Trophoblast cell (in vitro differentiated cells and primary cell): ENCODE results near the gene MAPK1.

ENCODE experiments used
- DNase-seq, 2 donors: peaks; one replicate each; pipeline ENCODE4 v3.0.0-alpha.2; 2016
- H2AFZ ChIP-seq: 2 replicates; pipeline ENCODE4 v1.6.1; 2013; ENCODE audit warnings: low read length, moderate library complexity, mild to moderate bottlenecking; ENCODE audit not compliant: insufficient read depth, poor library complexity
- H2AK5ac ChIP-seq: 2 replicates; pipeline ENCODE4 v1.6.1; 2013; ENCODE audit warnings: mild to moderate bottlenecking, low read length
- H2BK120ac ChIP-seq: 2 replicates; pipeline ENCODE4 v1.6.1; 2013; ENCODE audit warnings: low read length, mild to moderate bottlenecking, moderate library complexity; ENCODE audit not compliant: insufficient read depth, poor library complexity
- H2BK12ac ChIP-seq: 2 replicates; pipeline ENCODE4 v1.6.1; 2013; ENCODE audit warnings: mild to moderate bottlenecking, low read length, moderate library complexity
- H2BK5ac ChIP-seq: 2 replicates; pipeline ENCODE4 v1.6.1; 2013; ENCODE audit warnings: low read length, low read depth, moderate library complexity, mild to moderate bottlenecking; ENCODE audit not compliant: poor library complexity
- H3K14ac ChIP-seq: 2 replicates; pipeline ENCODE4 v1.6.1; 2013; ENCODE audit warnings: mild to moderate bottlenecking, low read length
- H3K18ac ChIP-seq: 2 replicates; pipeline ENCODE4 v1.6.1; 2013; ENCODE audit warnings: mild to moderate bottlenecking, low read length
- H3K23ac ChIP-seq: 2 replicates; pipeline ENCODE4 v1.6.1; 2013; ENCODE audit warnings: low read length
- H3K27ac ChIP-seq: 2 replicates; pipeline ENCODE4 v1.5.1; 2013; ENCODE audit warnings: low read depth, mild to moderate bottlenecking, inconsistent platforms, low read length, moderate library complexity
- H3K27me3 ChIP-seq: 2 replicates; pipeline ENCODE4 v1.6.1; 2013; ENCODE audit warnings: inconsistent platforms, mild to moderate bottlenecking, low read length, moderate library complexity; ENCODE audit not compliant: insufficient read depth
- H3K36me3 ChIP-seq, 2 experiments: 1 replicate in 1 of 2; 2 replicates in 1 of 2; pipeline ENCODE4 v1.6.1; 2013; ENCODE audit warnings: low read length in 2 of 2, mild to moderate bottlenecking in 2 of 2, moderate library complexity in 1 of 2; ENCODE audit not compliant: insufficient read depth in 2 of 2, control insufficient read depth in 1 of 2
- H3K4ac ChIP-seq: 2 replicates; pipeline ENCODE4 v1.6.1; 2013; ENCODE audit warnings: low read depth, mild to moderate bottlenecking, low read length, moderate library complexity
- H3K4me1 ChIP-seq, 2 experiments: 1 replicate in 1 of 2; 2 replicates in 1 of 2; pipeline ENCODE4 v1.6.1; 2013; ENCODE audit warnings: low read length in 2 of 2, mild to moderate bottlenecking in 2 of 2, moderate library complexity in 1 of 2; ENCODE audit not compliant: insufficient read depth in 2 of 2, control insufficient read depth in 1 of 2
- H3K4me2 ChIP-seq: 2 replicates; pipeline ENCODE4 v1.6.1; 2013; ENCODE audit warnings: inconsistent platforms, mild to moderate bottlenecking, low read length, moderate library complexity
- H3K4me3 ChIP-seq: 2 replicates; pipeline ENCODE4 v1.5.1; 2013; ENCODE audit warnings: mild to moderate bottlenecking, low read depth, low read length, inconsistent platforms
- H3K79me1 ChIP-seq: one replicate; pipeline ENCODE4 v1.6.1; 2013; ENCODE audit warnings: low read length
- H3K79me2 ChIP-seq: 2 replicates; pipeline ENCODE4 v1.6.1; 2013; ENCODE audit warnings: low read length, mild to moderate bottlenecking; ENCODE audit not compliant: control insufficient read depth, insufficient read depth, poor library complexity
- H3K9ac ChIP-seq: 2 replicates; pipeline ENCODE4 v1.6.1; 2013; ENCODE audit warnings: mild to moderate bottlenecking, low read length
- H3K9me3 ChIP-seq: 2 replicates; pipeline ENCODE4 v1.6.1; 2013; ENCODE audit warnings: low read depth, mild to moderate bottlenecking, control low read depth, inconsistent platforms, low read length; ENCODE audit not compliant: insufficient read depth
- H4K12ac ChIP-seq: 2 replicates; pipeline ENCODE4 v1.6.1; 2013; ENCODE audit warnings: low read depth, mild to moderate bottlenecking, low read length, moderate library complexity
- H4K8ac ChIP-seq: 2 replicates; pipeline ENCODE4 v1.6.1; 2013; ENCODE audit warnings: low read depth, mild to moderate bottlenecking, low read length, moderate library complexity
- H4K91ac ChIP-seq: one replicate; pipeline ENCODE4 v1.6.1; 2013; ENCODE audit warnings: low read depth, mild to moderate bottlenecking, low read length, moderate library complexity
- WGBS: extraction: QIAGEN DNeasy Blood & Tissue Kit; methylation state at CpG from one replicate; pipeline ENCODE4 v1.1.7; 2013; ENCODE audit warnings: missing lambda C conversion rate; ENCODE audit not compliant: insufficient read length, insufficient coverage; ENCODE audit errors: extremely low coverage; 5-methylcytosine and 5-hydroxymethylcytosine counted together

The MAPK1 gene

GRCh38 chr22:21738966-21739365 lies 128.5 kb downstream of the MAPK1 start:
- no peak for DNase-seq
- H2BK5ac ChIP-seq = no peak overlapping the region
- no peak overlapping the region for H4K91ac ChIP-seq
- H3K18ac ChIP-seq = no peak overlapping the region
- H4K8ac ChIP-seq = no peak overlapping the region
- no peak overlapping the region for H3K4me2 ChIP-seq
- no peak overlapping the region for H2BK120ac ChIP-seq
- no peak overlapping the region for H2AK5ac ChIP-seq
- no peak overlapping the region for H2BK12ac ChIP-seq
- no peak overlapping the region for H4K12ac ChIP-seq
- H3K9ac ChIP-seq = no peak overlapping the region
- peaks cover 4 to 5% of the 10 kb centered on the region in 2 experiments for H3K4me1 ChIP-seq
- H3K23ac ChIP-seq = no peak overlapping the region
- H3K27me3 ChIP-seq = no peaks in the 10 kb centered on the region
- H3K9me3 ChIP-seq = peaks cover 4% of the 10 kb centered on the region
- whole genome bisulfite sequencing = no CpG with 5 or more reads among the region's 7 CpGs
- H3K27ac ChIP-seq = no peak overlapping the region
- H3K79me2 ChIP-seq = peaks cover 3% of the 10 kb centered on the region
- H2AFZ ChIP-seq = no peak overlapping the region
- H3K4ac ChIP-seq = no peak overlapping the region
- no peaks in the 10 kb centered on the region for H3K36me3 ChIP-seq
- H3K4me3 ChIP-seq = no peak overlapping the region
- peaks cover 2% of the 10 kb centered on the region for H3K79me1 ChIP-seq
- no peak overlapping the region for H3K14ac ChIP-seq

DNA sequence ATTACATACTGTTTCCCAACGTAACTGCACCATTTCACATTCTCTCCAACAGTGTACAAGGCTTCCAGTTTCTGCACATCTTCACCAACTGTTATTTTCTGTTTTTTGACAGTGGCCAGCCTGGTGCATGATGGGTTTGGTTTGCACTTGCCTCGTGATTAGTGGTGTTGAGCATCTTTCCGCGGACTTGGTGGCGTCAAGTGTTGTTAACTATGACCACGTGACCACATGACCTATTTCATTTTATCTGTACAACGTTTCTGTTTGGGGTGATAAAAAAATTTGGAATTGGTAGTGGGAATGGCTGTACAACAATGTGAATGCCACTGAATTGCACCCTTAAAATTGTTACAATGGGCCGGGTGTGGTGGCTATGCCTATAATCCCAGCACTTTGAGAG lies 129.4 kb downstream of the MAPK1 start:
- no peak overlapping the region for H4K8ac ChIP-seq
- no CpG with 5 or more reads among the region's 8 CpGs for WGBS
- no peak overlapping the region for H4K12ac ChIP-seq
- no peak overlapping the region for H2BK5ac ChIP-seq
- H3K79me2 ChIP-seq = peaks cover 3% of the 10 kb centered on the region
- H2BK120ac ChIP-seq = no peak overlapping the region
- H3K4me3 ChIP-seq = no peak overlapping the region
- H3K18ac ChIP-seq = no peak overlapping the region
- H3K4me2 ChIP-seq = no peak overlapping the region
- H3K4ac ChIP-seq = no peak overlapping the region
- no peaks in the 10 kb centered on the region for H3K36me3 ChIP-seq
- peaks cover 4 to 5% of the 10 kb centered on the region in 2 experiments for H3K4me1 ChIP-seq
- no peak overlapping the region for H2AK5ac ChIP-seq
- DNase-seq = no peak
- no peaks in the 10 kb centered on the region for H3K27me3 ChIP-seq
- no peak overlapping the region for H2BK12ac ChIP-seq
- H3K79me1 ChIP-seq = peaks cover 2% of the 10 kb centered on the region
- H3K27ac ChIP-seq = no peak overlapping the region
- no peak overlapping the region for H3K23ac ChIP-seq
- no peak overlapping the region for H3K14ac ChIP-seq
- no peak overlapping the region for H4K91ac ChIP-seq
- peaks cover 4% of the 10 kb centered on the region for H3K9me3 ChIP-seq
- H2AFZ ChIP-seq = no peak overlapping the region
- H3K9ac ChIP-seq = no peak overlapping the region

DNA sequence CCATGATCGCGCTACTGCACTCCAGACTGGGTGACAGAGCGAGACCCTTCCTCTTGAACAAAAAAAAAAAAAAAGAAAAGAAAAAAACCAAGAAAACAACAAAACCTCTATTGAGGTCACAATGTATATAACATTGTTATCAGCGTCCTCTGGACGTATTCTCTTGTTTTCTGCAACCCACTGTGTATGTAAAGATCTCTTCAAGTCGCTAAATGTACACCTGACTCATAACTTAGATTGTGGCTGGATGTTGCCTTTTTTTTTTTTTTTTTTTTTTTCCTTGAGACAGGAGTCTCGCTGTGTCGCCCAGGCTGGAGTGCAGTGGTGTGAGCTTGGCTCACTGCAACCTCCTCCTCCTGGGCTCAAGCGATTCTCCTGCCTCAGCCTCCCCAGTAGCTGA lies 130.5 kb downstream of the MAPK1 start:
- H2AFZ ChIP-seq = no peak overlapping the region
- no peak overlapping the region for H2AK5ac ChIP-seq
- peaks cover 4 to 5% of the 10 kb centered on the region in 2 experiments for H3K4me1 ChIP-seq
- H2BK120ac ChIP-seq = no peak overlapping the region
- WGBS = no CpG with 5 or more reads among the region's 9 CpGs
- H3K23ac ChIP-seq = no peak overlapping the region
- H4K12ac ChIP-seq = no peak overlapping the region
- H4K91ac ChIP-seq = no peak overlapping the region
- H3K79me2 ChIP-seq = peaks cover 3% of the 10 kb centered on the region
- no peak overlapping the region for H3K18ac ChIP-seq
- H3K4ac ChIP-seq = no peak overlapping the region
- no peak overlapping the region for H4K8ac ChIP-seq
- no peak overlapping the region for H3K4me2 ChIP-seq
- no peak for DNase-seq
- H2BK5ac ChIP-seq = no peak overlapping the region
- no peaks in the 10 kb centered on the region for H3K27me3 ChIP-seq
- H3K79me1 ChIP-seq = peaks cover 2% of the 10 kb centered on the region
- H3K27ac ChIP-seq = no peak overlapping the region
- H3K9ac ChIP-seq = no peak overlapping the region
- no peak overlapping the region for H3K14ac ChIP-seq
- H3K9me3 ChIP-seq = peaks cover 4% of the 10 kb centered on the region
- H3K36me3 ChIP-seq = no peaks in the 10 kb centered on the region
- H3K4me3 ChIP-seq = no peak overlapping the region
- no peak overlapping the region for H2BK12ac ChIP-seq

DNA sequence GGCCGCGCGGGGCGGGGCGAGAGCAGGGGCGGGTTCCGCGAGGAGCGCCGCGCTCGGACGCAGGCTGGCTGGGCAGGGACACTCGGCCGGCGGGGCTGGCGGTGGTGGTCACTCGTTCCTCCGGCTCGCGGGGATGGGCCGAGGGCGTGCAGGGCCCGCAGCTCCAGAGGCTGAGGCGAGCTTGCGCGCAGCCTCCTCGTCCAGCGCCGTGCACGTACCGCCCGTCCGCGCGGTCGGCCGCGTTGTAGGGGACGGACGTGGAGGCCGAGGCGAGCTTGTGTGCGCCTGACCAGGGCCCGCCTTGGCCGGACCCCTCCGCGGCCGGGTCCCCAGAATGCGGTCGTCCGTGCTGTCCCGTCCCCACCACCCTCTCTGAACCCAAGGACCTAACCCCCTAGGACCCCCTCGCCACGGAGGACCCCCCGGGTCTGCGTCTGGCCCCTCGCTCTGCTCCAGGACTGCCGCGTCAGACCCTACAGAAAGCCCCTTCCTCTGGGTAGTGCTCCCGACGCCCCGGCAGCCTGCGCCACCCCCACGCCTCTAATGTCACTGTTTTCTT lies 131.3 kb downstream of the MAPK1 start:
- H3K14ac ChIP-seq = peak overlapping the region; percentile 63
- peak overlapping the region; percentile 82 for H3K4me2 ChIP-seq
- peak overlapping the region; percentile 78 for H3K4me3 ChIP-seq
- no peak overlapping the region for H2BK5ac ChIP-seq
- peaks cover 4 to 5% of the 10 kb centered on the region in 2 experiments for H3K4me1 ChIP-seq
- no peaks in the 10 kb centered on the region for H3K27me3 ChIP-seq
- peaks cover 3% of the 10 kb centered on the region for H3K79me2 ChIP-seq
- H3K27ac ChIP-seq = no peak overlapping the region
- no peak for DNase-seq
- peak overlapping the region; percentile 82 for H4K12ac ChIP-seq
- H3K9ac ChIP-seq = no peak overlapping the region
- no peak overlapping the region for H2AK5ac ChIP-seq
- H3K9me3 ChIP-seq = peaks cover 4% of the 10 kb centered on the region
- H2BK120ac ChIP-seq = no peak overlapping the region
- H2BK12ac ChIP-seq = no peak overlapping the region
- WGBS = no CpG with 5 or more reads among the region's 65 CpGs
- H2AFZ ChIP-seq = peak overlapping the region; percentile 87
- peak overlapping the region; percentile 64 for H4K8ac ChIP-seq
- no peak overlapping the region for H3K4ac ChIP-seq
- H3K23ac ChIP-seq = no peak overlapping the region
- peak overlapping the region; percentile 62 for H3K18ac ChIP-seq
- no peaks in the 10 kb centered on the region for H3K36me3 ChIP-seq
- H4K91ac ChIP-seq = peak overlapping the region; percentile 26
- H3K79me1 ChIP-seq = peaks cover 2% of the 10 kb centered on the region
